CD4-positive, alpha-beta T cell treated with Interleukin-17A for 1 hour (primary cell): Measurements from ENCODE around the gene ABLIM2.

ENCODE experiments used
- DNase-seq: peaks from one replicate; pipeline ENCODE4 v3.0.0-alpha.2; 2020

ABLIM2 gene

GRCh38 chr4:8158710-8159536, at the start of gene ABLIM2:
ABLIM2 (minus strand) TSS chr4:8158813; CDS start chr4:8158689, 124 bp downstream.
- peak; percentile 99 for DNase-seq

GRCh38 chr4:8207314-8207713, 48.7 kb upstream of the ABLIM2 start:
- DNase-seq = no peak

GRCh38 chr4:8205749-8206611, 47.4 kb upstream of the ABLIM2 start:
- DNase-seq = no peak

GRCh38 chr4:8205241-8205707, 46.7 kb upstream of the ABLIM2 start:
- DNase-seq = no peak

GRCh38 chr4:8204576-8205227, 46.1 kb upstream of the ABLIM2 start:
- DNase-seq = no peak

GRCh38 chr4:8203817-8204216, 45.2 kb upstream of the ABLIM2 start:
- DNase-seq = no peak

- no peak for DNase-seq
These were observed 44.4 kb upstream of the ABLIM2 start for GRCh38 chr4:8203052-8203401.

- DNase-seq = no peak
These were observed 43.8 kb upstream of the ABLIM2 start for GRCh38 chr4:8202108-8203051.

GRCh38 chr4:8201321-8201781, 42.7 kb upstream of the ABLIM2 start:
- peak; percentile 57 for DNase-seq

GRCh38 chr4:8200302-8200975, 41.8 kb upstream of the ABLIM2 start:
- DNase-seq = peak; percentile 43

GRCh38 chr4:8199594-8200301, 41.1 kb upstream of the ABLIM2 start:
- DNase-seq = peak; percentile 28

GRCh38 chr4:8198906-8199593, 40.4 kb upstream of the ABLIM2 start, which contains the start of gene SH3TC1:
SH3TC1 (plus strand) TSS chr4:8199290; CDS start chr4:8205195, 5,905 bp downstream.
- peak; percentile 65 for DNase-seq

- no peak for DNase-seq
These were observed 39.7 kb upstream of the ABLIM2 start for GRCh38 chr4:8198206-8198905.

- DNase-seq = no peak
These were observed 38.9 kb upstream of the ABLIM2 start for GRCh38 chr4:8197521-8197920.

GRCh38 chr4:8195841-8196458, 37.3 kb upstream of the ABLIM2 start:
- no peak for DNase-seq

GRCh38 chr4:8195431-8195830, 36.8 kb upstream of the ABLIM2 start:
- DNase-seq = no peak

GRCh38 chr4:8194306-8195242, 36.0 kb upstream of the ABLIM2 start:
- no peak for DNase-seq
